8988T (cell line): Measurements from ENCODE around the gene PRRC1.
"Not testable (repeated sequence)": the region's sequence is repeated elsewhere in the genome, so short reads cannot be mapped to it uniquely, and the experiment has no call there.

Experiments used
- DNase-seq: peaks from one replicate; pipeline ENCODE4 v3.0.0; 2011

Gene PRRC1

GRCh38 chr5:127549551-127549950 is 32.1 kb downstream of the PRRC1 start:
- DNase-seq = no peak

- DNase-seq = no peak
These were observed 33.4 kb downstream of the PRRC1 start for GRCh38 chr5:127550652-127551409.

DNA sequence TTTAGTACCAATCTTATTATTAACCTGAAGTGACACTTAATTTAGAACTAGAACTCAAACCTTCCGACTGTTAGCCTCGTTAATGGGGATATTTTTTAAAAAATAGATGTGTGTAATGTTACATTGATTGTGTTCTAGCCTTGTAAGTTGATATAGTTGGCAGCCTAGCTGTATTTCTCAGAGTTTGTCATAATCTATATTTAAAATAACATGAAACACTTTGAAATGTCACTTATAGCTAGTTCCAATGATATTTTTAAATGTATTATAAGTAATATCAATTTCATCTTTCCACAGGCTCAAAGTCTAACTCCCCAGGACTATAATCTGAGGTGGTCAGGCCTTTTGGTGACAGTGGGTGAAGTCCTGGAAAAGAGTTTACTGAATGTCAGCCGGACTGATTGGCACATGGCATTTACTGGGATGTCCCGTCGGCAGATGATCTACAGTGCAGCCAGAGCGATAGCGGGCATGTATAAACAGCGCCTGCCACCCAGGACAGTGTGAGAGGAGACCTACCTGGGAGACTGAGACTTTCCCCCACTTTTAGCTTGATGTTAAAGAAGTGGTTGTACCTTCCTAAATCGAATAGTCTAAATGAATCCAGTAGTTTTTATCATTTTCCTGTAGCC is 34.1 kb downstream of the PRRC1 start:
- DNase-seq = no peak

GRCh38 chr5:127555826-127556225 is 38.4 kb downstream of the PRRC1 start:
- DNase-seq = no peak

GRCh38 chr5:127556609-127557334 is 39.3 kb downstream of the PRRC1 start:
- DNase-seq = no peak

DNA sequence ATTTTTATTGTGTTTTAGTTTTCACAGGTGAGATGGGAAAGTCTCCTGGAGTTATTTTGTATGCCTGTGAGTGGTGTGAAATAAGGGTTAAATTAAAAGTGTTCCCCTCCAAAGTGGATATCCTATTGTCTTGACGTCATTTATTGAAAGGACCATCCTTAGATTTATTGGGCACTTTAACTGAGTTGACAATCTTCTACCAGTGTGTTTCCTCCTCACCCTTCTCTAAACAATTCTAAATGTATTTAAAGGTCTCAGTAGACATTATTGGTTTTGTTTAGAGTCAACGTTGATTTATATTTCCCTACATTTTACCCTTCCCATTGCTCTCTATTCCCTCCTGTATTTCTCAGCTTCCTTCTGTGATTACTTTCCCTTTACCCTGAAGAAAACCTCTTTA is 40.8 kb downstream of the PRRC1 start:
- no peak for DNase-seq

DNA sequence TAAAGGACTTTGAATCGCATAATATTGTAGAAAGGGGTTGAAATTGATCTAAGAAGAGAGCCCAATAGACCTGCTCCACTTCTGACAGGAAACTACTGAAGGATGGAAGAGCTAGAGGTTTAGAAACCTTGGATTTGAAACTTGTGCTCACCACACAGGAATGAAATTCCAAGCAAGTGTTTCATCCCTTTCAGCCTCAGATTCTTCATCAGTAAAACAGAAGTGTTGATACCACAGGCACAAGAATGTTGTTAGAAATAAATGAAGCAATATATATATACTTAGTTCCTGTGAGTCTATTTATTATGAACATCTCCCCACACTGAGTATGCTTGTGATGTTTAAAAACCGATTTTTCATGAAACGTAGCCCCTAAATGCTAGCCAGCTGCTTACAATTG is 43.8 kb downstream of the PRRC1 start:
- no peak for DNase-seq

DNA sequence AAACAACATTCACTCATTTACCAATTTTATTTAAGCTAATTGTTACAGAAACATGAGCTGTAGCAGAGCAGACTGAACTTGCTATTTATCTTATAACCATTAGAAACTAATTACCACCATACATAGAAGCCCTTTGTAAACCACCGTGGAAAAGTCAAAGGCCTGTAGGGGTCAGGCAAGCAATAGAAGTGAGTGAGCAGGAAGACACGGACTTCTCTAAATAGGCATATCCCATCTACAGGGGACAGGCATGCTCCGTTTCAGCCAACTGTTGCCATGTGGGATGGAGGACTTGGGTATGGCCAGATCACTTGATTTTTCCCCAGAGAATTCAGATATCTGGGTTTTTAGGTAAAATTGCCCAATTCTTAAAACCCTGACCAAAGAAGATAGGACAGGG is 44.8 kb downstream of the PRRC1 start:
- DNase-seq = no peak

DNA sequence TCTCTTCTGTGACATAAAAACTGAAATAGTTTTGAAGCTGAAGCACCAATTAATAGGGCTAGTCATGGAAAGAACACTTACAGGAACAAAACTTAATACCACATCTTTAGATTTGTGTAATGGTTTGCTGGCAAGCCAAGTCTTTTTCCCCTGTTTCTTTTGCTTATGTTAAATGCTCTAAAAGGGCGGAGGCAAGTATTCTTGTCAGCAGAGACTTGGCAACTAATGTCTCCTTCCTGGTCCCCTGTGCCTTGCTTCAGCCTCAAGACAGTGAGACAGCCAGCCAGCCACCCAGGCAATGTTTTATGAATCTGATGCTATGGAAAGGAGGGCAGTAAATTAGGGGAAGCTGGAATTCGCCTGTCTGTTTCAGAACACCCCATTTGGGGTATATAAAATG is 45.7 kb downstream of the PRRC1 start:
- no peak for DNase-seq

- DNase-seq = no peak
These were observed 46.7 kb downstream of the PRRC1 start for GRCh38 chr5:127564002-127564769.

GRCh38 chr5:127565586-127566270 is 48.3 kb downstream of the PRRC1 start:
- no peak for DNase-seq

- DNase-seq = no peak
These were observed 49.8 kb downstream of the PRRC1 start for GRCh38 chr5:127567026-127567768.

DNA sequence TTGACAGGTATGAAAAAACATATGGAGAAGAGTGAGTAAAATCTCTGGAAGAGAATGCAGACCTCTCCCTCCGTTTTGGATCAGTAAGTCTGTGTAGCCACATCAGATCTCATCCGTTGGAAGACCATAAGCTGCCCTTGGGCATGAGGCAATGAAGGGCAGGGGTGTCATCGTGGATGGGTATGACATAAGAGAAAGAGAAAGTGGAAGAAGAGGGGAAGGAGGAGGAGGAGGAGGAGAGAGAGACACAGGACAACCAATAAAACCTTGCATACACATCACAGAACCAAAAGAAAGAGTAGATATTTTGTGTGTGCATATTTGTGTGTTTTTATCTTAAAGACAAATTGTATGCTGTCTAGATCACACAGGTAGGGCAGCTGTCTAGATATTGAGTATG is 50.7 kb downstream of the PRRC1 start:
- no peak for DNase-seq

DNA sequence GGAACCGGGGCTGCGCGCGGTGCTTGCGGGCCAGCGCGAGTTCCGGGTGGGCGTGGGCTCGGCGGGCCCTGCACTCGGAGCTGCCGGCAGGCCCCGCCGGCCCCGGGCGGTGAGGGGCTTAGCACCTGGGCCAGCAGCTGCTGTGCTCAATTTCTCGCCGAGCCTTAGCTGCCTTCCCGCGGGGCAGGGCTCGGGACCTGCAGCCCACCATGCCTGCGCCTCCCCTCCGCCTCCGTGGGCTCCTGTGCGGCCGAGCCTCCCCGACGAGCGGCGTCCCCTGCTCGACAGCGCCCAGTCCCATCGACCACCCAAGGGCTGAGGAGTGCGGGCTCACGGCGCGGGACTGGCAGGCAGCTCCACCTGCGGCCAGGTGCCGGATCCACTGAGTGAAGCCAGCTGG is 52.0 kb downstream of the PRRC1 start:
- not testable (repeated sequence) for DNase-seq

DNA sequence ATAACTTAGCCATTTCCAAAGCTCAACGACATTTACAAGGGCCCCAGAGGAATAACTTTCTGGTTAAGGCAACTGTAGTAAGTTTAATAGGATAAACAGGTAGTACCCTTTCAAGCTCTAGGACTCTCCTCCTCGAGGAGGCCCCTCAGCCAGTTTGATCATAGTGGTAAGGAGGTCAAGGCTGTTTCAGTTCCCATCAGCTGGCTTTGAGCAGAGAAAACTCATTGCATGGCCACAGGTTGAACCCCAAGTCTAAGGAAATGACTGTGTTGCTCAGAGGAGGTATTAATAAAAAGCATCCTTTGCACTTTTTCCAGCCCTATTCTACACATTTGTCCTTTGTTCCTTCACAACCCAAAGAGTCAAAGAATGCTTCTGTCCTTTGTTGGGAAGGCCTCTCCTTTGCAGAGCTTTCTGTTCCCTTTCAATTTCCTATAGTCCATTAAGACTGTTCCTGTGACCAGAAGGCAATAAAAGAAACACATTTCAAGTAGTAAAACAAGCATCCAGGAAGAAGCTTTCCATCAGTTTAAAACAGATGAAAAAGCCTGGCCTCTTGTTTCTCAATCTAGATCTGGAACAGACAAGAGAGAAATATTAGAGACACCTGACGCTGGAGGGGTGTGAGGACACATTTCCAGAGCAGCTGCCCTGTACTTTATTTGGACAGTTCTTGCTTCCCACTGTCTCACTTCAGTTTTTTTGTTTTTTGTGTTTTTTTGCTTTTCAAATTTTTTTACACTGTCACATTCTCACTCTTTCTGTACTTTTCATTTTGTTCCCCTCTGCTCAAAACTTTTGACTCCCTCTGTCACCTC is 54.1 kb downstream of the PRRC1 start:
- no peak for DNase-seq

DNA sequence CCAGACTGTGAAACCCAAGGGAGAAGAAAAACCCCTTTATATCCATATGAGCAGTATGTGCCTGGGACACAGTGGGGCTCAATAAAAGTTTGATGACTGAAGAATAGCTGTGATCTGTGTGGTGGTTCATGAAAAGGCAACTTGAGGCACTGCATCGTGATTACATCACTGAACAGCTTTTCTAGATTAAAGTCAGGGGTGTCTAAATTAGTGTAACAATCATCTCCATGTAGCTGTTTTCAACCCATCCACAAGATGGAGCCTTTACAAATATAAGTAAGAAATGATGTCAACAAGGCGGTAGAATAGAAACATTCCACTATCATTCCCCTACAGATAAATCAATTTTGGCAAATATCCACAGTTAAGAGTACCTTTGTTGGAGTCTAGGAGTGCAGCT is 55.5 kb downstream of the PRRC1 start:
- no peak for DNase-seq

DNA sequence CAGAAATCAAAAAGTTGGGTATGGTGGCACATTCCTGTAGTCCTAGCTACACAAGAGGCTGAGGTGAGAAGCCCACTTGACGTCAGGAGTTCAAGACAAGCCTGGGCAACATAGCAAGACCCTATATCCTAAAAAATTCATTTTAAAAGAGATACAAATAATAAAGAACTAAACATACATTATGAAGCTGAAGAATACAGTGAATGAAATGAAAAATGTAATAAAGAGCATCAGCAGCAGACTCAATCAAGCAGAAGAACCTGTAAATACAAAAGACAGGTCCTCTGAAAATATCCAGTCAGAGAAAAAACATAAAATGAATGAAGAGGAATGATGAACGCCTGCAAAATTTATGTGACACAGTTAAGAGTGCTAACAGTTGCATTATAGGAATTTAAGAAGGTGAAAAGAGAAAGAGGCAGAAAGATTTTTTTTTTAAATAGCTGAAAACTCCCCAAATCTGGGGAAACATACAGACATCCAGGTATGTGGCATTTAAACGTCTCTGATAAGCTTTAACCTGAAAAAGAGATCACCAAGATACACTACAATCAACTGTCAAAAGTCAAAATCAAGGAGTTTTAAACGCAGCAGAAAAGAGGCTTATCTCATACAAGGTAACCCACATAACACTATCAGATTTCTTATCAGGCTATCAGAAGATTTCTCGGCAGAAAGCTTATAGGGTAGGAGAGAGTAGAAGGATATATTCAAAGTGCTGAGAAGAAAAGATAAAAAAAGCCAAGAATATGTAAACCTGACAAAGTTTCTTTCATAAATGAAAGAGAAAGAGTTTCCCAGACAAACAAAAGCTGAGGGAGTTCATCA is 57.6 kb downstream of the PRRC1 start:
- DNase-seq = no peak

DNA sequence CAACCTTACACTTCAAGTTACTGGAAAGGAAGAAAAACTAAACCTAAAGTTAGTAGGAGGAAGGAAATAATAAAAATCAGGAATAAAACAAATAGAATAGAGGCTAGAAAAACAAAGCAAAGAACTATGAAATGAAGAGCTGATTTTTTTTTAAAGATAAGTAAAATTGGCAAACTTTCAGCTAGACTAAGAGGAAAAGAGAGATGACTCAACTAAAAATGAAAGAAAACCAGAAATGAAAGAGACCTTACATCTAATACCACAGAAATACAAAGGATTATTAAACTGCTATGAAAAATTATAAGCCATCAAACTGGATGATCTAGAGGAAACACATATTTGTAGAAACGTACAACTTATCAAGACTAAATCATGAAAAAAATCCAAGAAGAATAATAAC is 60.0 kb downstream of the PRRC1 start:
- DNase-seq = no peak

DNA sequence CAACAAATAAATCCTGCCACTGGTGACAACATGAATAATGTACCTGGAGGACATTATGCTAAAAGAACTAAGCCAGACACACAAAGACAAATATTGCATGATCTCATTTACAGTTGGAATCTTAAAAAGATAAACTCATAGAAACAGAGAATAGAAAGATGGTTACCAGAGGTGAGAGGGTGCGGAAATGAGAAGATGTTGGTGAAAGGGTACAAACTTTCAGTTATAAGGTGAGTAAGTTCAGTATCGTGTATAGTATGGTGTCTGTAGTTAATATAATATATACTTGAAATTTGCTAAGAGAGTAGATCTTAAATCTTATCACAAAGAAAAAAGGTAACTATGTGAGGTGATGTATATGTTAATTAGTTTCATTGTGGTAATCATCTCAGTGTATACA is 63.3 kb downstream of the PRRC1 start:
- no peak for DNase-seq

DNA sequence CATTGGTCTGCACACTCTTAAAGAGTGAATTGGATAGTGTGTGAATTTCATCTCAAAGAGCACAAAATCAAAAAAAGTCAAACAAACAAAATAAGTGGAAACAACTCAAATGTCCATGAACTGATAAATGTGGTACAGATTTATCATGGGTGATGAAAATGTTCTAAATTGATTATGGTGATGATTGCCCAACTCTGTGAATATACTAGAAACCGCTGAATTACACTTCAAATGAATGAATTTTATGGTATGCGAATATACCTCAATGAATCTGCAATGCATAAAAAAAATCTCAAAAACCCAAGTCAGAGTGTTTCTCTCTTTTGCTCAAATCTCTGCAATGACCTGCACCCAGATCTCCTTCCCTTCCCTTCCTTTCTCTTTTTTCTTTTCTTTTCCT is 64.0 kb downstream of the PRRC1 start:
- no peak for DNase-seq
